Naive thymus-derived CD4-positive, alpha-beta T cell (primary cell): ENCODE results near the gene KIAA1671. TPM values are rescaled to one million over a fixed set of nuclear protein-coding genes. Genes with fewer than 3 reads are reported as not detected.

ENCODE experiments used
- ATAC-seq: fragments of 150-1000 bp; cut with Tn5 transposase; 2 replicates; pipeline ENCODE4 v1.10.0; 2021; ENCODE audit warnings: mild to moderate bottlenecking, moderate library complexity
- CTCF ChIA-PET: fragments of 350-600 bp; sonication (Branson Sonifier 250); formaldehyde crosslinking; loops from one replicate; lab custom pipeline; 2021; ENCODE audit warnings: antibody characterized with exemption; lab: Charles Lee
- POLR2A ChIA-PET: fragments of 350-600 bp; sonication (Branson Sonifier 250); formaldehyde crosslinking; loops from one replicate; lab custom pipeline; 2021; ENCODE audit warnings: antibody characterized with exemption, inconsistent platforms; lab: Charles Lee
- DNase-seq, 9 donors: peaks; one replicate each; pipeline versions ENCODE4 v3.0.0 to v3.0.0-alpha.2; 2020 to 2022; ENCODE audit warnings: mixed read lengths in 1 of 9
- H3K27ac ChIP-seq: one replicate; pipeline ENCODE4 v1.7.0; 2013; ENCODE audit warnings: mild to moderate bottlenecking, low read depth, low read length, moderate library complexity
- H3K27me3 ChIP-seq, 2 donors: one replicate each; pipeline ENCODE4 v1.7.0; 2013; ENCODE audit warnings: low read length in 2 of 2, mild to moderate bottlenecking in 2 of 2, moderate library complexity in 2 of 2; ENCODE audit not compliant: control insufficient read depth in 2 of 2, insufficient read depth in 2 of 2
- H3K36me3 ChIP-seq, 3 experiments: 1 replicate in 2 of 3; 2 replicates in 1 of 3; pipeline ENCODE4 v1.7.0; 2013; ENCODE audit warnings: low read length in 3 of 3, mild to moderate bottlenecking in 3 of 3, moderate library complexity in 1 of 3; ENCODE audit not compliant: insufficient read depth in 3 of 3, control insufficient read depth in 2 of 3
- H3K4me1 ChIP-seq, 2 donors: one replicate each; pipeline ENCODE4 v1.7.0; 2013; ENCODE audit warnings: low read length in 2 of 2, mild to moderate bottlenecking in 2 of 2, moderate library complexity in 1 of 2; ENCODE audit not compliant: control insufficient read depth in 2 of 2, insufficient read depth in 2 of 2
- H3K4me3 ChIP-seq: 2 replicates; pipeline ENCODE4 v1.7.0; 2013; ENCODE audit warnings: mild to moderate bottlenecking, low read length
- H3K9me3 ChIP-seq, 3 experiments: 1 replicate in 2 of 3; 2 replicates in 1 of 3; pipeline ENCODE4 v1.7.0; 2013; ENCODE audit warnings: low read length in 3 of 3; ENCODE audit not compliant: control insufficient read depth in 2 of 3
- H3K27ac Mint-ChIP-seq, 9 donors: one replicate each; pipeline ENCODE4 v1.8.0; 2020 to 2022; ENCODE audit warnings: mixed read lengths in 9 of 9, mild to moderate bottlenecking in 8 of 9, moderate library complexity in 5 of 9, inconsistent platforms in 2 of 9
- H3K27me3 Mint-ChIP-seq, 5 donors: one replicate each; pipeline ENCODE4 v1.8.0; 2021 to 2022; ENCODE audit warnings: mixed read lengths in 5 of 5, mild to moderate bottlenecking in 1 of 5
- H3K36me3 Mint-ChIP-seq, 5 donors: one replicate each; pipeline ENCODE4 v1.8.0; 2020 to 2022; ENCODE audit warnings: mixed read lengths in 5 of 5, mild to moderate bottlenecking in 3 of 5, inconsistent platforms in 1 of 5
- H3K4me1 Mint-ChIP-seq, 7 donors: one replicate each; pipeline ENCODE4 v1.8.0; 2020 to 2022; ENCODE audit warnings: mixed read lengths in 7 of 7, mild to moderate bottlenecking in 3 of 7, inconsistent platforms in 1 of 7
- H3K4me3 Mint-ChIP-seq, 10 donors: one replicate each; pipeline ENCODE4 v1.8.0; 2020 to 2022; ENCODE audit warnings: mild to moderate bottlenecking in 10 of 10, mixed read lengths in 10 of 10, moderate library complexity in 6 of 10, inconsistent platforms in 2 of 10
- H3K9me3 Mint-ChIP-seq, 11 donors: one replicate each; pipeline ENCODE4 v1.8.0; 2020 to 2022; ENCODE audit warnings: mixed read lengths in 11 of 11, mild to moderate bottlenecking in 4 of 11, inconsistent platforms in 1 of 11, moderate library complexity in 1 of 11
- intact Hi-C, 2 donors: fragments of 100-400 bp; cut with micrococcal nuclease; formaldehyde crosslinking; loops; one replicate each; pipeline ENCODE4 v1.15.1; 2023
- polyA plus RNA-seq, 2 donors: library from polyadenylated mRNA; unstranded; fragments of 300-500 nt; fragmentation: Illumina TruSeq; gene quantifications; one replicate each; pipeline ENCODE4 v1.2.3, GENCODE V29; 2021
- total RNA-seq, 6 experiments: library from RNA in 5 of 6; stranded (reverse) in 5 of 6; gene quantifications; 1 replicate in 5 of 6; 2 replicates in 1 of 6; pipeline ENCODE4 v1.2.3 and lab custom pipeline; 2021 to 2026

Gene KIAA1671
- total and polyA plus RNA-seq, 7 experiments from 2014 or later, result 0.47 to 19.0 (median 4.2) TPM

- Mint-ChIP-seq H3K9me3 (peaks cover 0 to 4% (median 0%) of the 10 kb centered on the region in 11 donors), H3K4me3 (peak overlapping the region in 1 of 10 donors; percentile 17), H3K27ac (peak overlapping the region in 1 of 9 donors; percentile 89), H3K36me3 (peaks cover 0 to 20% (median 0%) of the 10 kb centered on the region in 5 donors), H3K27me3 (peaks cover 9 to 32% (median 23%) of the 10 kb centered on the region in 5 donors), H3K4me1 (peaks cover 0 to 77% (median 0%) of the 10 kb centered on the region in 7 donors)
- no peak for ATAC-seq
- Histone ChIP-seq H3K4me3 (no peak overlapping the region), H3K4me1 (no peaks in the 10 kb centered on the region), H3K27me3 (no peaks in the 10 kb centered on the region), H3K9me3 (no peaks in the 10 kb centered on the region), H3K36me3 (no peaks in the 10 kb centered on the region), H3K27ac (no peak overlapping the region)
- DNase-seq, result no peak
- ChIA-PET POLR2A (no interaction called here), CTCF (no interaction called here)
- intact Hi-C loops, result no loop called here
Observed at GRCh38 chr22:24992946-24993345, 40.4 kb downstream of the KIAA1671 start.

GRCh38 chr22:24994070-24994763, 41.7 kb downstream of the KIAA1671 start:
- Histone ChIP-seq H3K4me1 (no peaks in the 10 kb centered on the region), H3K36me3 (no peaks in the 10 kb centered on the region), H3K9me3 (no peaks in the 10 kb centered on the region), H3K27me3 (no peaks in the 10 kb centered on the region), H3K27ac (no peak overlapping the region), H3K4me3 (no peak overlapping the region)
- H3K27me3 Mint-ChIP-seq, result peaks cover 9 to 28% (median 20%) of the 10 kb centered on the region in 5 donors
- intact Hi-C loops, result loop anchor here in 1 of 2 donors (1.0 to 2.0 kb wide), 2 partner anchors 41 to 54 kb away; partner anchors contain the start of gene KIAA1671
- no peaks in the 10 kb centered on the region for H3K9me3 Mint-ChIP-seq
- DNase-seq, result peak in 1 of 9 donors; percentile 53
- H3K36me3 Mint-ChIP-seq, result peaks cover 0 to 15% (median 0%) of the 10 kb centered on the region in 5 donors
- peaks cover 0 to 66% (median 0%) of the 10 kb centered on the region in 7 donors for H3K4me1 Mint-ChIP-seq
- POLR2A ChIA-PET, result no interaction called here
- peak overlapping the region in 1 of 10 donors; percentile 65 for H3K4me3 Mint-ChIP-seq
- no peak for ATAC-seq
- CTCF ChIA-PET, result no interaction called here
- peak overlapping the region in 1 of 9 donors; percentile 89 for H3K27ac Mint-ChIP-seq

GRCh38 chr22:24995649-24996180, 43.2 kb downstream of the KIAA1671 start:
- H3K27ac ChIP-seq, result no peak overlapping the region

GRCh38 chr22:24996420-24996952, 44.0 kb downstream of the KIAA1671 start:
- peaks cover 0 to 63% (median 0%) of the 10 kb centered on the region in 7 donors for H3K4me1 Mint-ChIP-seq
- H3K27me3 ChIP-seq, result no peaks in the 10 kb centered on the region
- intact Hi-C loops, result no loop called here
- no peak overlapping the region for H3K4me3 ChIP-seq
- no peak overlapping the region for H3K27ac ChIP-seq
- no peaks in the 10 kb centered on the region for H3K36me3 ChIP-seq
- ChIA-PET CTCF (no interaction called here), POLR2A (no interaction called here)
- H3K4me3 Mint-ChIP-seq, result peak overlapping the region in 1 of 10 donors; percentile 17
- no peaks in the 10 kb centered on the region for H3K9me3 ChIP-seq
- no peaks in the 10 kb centered on the region for H3K4me1 ChIP-seq
- ATAC-seq (no peak), DNase-seq (no peak)
- peak overlapping the region in 1 of 9 donors; percentile 60 for H3K27ac Mint-ChIP-seq
- H3K36me3 Mint-ChIP-seq, result peaks cover 0 to 16% (median 0%) of the 10 kb centered on the region in 5 donors
- peaks cover 9 to 21% (median 13%) of the 10 kb centered on the region in 5 donors for H3K27me3 Mint-ChIP-seq
- peaks cover 0 to 4% (median 0%) of the 10 kb centered on the region in 11 donors for H3K9me3 Mint-ChIP-seq

More at GRCh38 chr22:24995649-24996180, 43.2 kb downstream of the KIAA1671 start:
- ChIA-PET CTCF (no interaction called here), POLR2A (no interaction called here)
- Histone ChIP-seq H3K4me1 (no peaks in the 10 kb centered on the region), H3K9me3 (no peaks in the 10 kb centered on the region), H3K27me3 (no peaks in the 10 kb centered on the region), H3K36me3 (no peaks in the 10 kb centered on the region), H3K4me3 (no peak overlapping the region)
- intact Hi-C loops, result loop anchor here in 1 of 2 donors (2.0 kb wide), 1 partner anchor 43 kb away; the partner anchor contains the start of gene KIAA1671
- peaks cover 0 to 63% (median 0%) of the 10 kb centered on the region in 7 donors for H3K4me1 Mint-ChIP-seq
- no peak overlapping the region for H3K4me3 Mint-ChIP-seq
- H3K9me3 Mint-ChIP-seq, result no peaks in the 10 kb centered on the region
- DNase-seq (no peak), ATAC-seq (no peak)
- peaks cover 9 to 26% (median 14%) of the 10 kb centered on the region in 5 donors for H3K27me3 Mint-ChIP-seq
- H3K36me3 Mint-ChIP-seq, result peaks cover 0 to 14% (median 0%) of the 10 kb centered on the region in 5 donors
- H3K27ac Mint-ChIP-seq, result peak overlapping the region in 2 of 9 donors; percentile 18 to 51

- intact Hi-C loops, result no loop called here
- Mint-ChIP-seq H3K4me3 (no peak overlapping the region), H3K27ac (no peak overlapping the region), H3K4me1 (peaks cover 0 to 62% (median 1%) of the 10 kb centered on the region in 7 donors), H3K27me3 (peaks cover 8 to 18% (median 10%) of the 10 kb centered on the region in 5 donors), H3K9me3 (peaks cover 0 to 5% (median under 1%) of the 10 kb centered on the region in 11 donors), H3K36me3 (peaks cover 0 to 16% (median 0%) of the 10 kb centered on the region in 5 donors)
- no peak overlapping the region for H3K4me3 ChIP-seq
- no peaks in the 10 kb centered on the region for H3K27me3 ChIP-seq
- no peaks in the 10 kb centered on the region for H3K36me3 ChIP-seq
- POLR2A ChIA-PET, result no interaction called here
- ATAC-seq, result no peak
- H3K27ac ChIP-seq, result no peak overlapping the region
- peaks cover 0 to 2% (median 0%) of the 10 kb centered on the region in 3 experiments for H3K9me3 ChIP-seq
- CTCF ChIA-PET, result no interaction called here
- peaks cover 0 to 2% of the 10 kb centered on the region in 2 donors for H3K4me1 ChIP-seq
- DNase-seq, result no peak
Observed at GRCh38 chr22:24997023-24997422, 44.5 kb downstream of the KIAA1671 start.

- Mint-ChIP-seq H3K4me3 (no peak overlapping the region), H3K4me1 (peaks cover 0 to 40% (median 5%) of the 10 kb centered on the region in 7 donors), H3K36me3 (peaks cover 0 to 25% (median 0%) of the 10 kb centered on the region in 5 donors), H3K9me3 (peaks cover 0 to 11% (median 4%) of the 10 kb centered on the region in 11 donors), H3K27ac (no peak overlapping the region), H3K27me3 (peaks cover 0 to 17% (median 9%) of the 10 kb centered on the region in 5 donors)
- intact Hi-C loops, result no loop called here
- DNase-seq (no peak), ATAC-seq (no peak)
- Histone ChIP-seq H3K9me3 (peaks cover 0 to 5% (median 0%) of the 10 kb centered on the region in 3 experiments), H3K4me3 (no peak overlapping the region), H3K27me3 (no peaks in the 10 kb centered on the region), H3K36me3 (no peaks in the 10 kb centered on the region), H3K27ac (no peak overlapping the region), H3K4me1 (peaks cover 0 to 7% of the 10 kb centered on the region in 2 donors)
- ChIA-PET POLR2A (no interaction called here), CTCF (no interaction called here)
Observed at GRCh38 chr22:25000686-25001085, 48.2 kb downstream of the KIAA1671 start.
